Measurements from ENCODE around the gene KCNH1.

The KCNH1 gene

DNA sequence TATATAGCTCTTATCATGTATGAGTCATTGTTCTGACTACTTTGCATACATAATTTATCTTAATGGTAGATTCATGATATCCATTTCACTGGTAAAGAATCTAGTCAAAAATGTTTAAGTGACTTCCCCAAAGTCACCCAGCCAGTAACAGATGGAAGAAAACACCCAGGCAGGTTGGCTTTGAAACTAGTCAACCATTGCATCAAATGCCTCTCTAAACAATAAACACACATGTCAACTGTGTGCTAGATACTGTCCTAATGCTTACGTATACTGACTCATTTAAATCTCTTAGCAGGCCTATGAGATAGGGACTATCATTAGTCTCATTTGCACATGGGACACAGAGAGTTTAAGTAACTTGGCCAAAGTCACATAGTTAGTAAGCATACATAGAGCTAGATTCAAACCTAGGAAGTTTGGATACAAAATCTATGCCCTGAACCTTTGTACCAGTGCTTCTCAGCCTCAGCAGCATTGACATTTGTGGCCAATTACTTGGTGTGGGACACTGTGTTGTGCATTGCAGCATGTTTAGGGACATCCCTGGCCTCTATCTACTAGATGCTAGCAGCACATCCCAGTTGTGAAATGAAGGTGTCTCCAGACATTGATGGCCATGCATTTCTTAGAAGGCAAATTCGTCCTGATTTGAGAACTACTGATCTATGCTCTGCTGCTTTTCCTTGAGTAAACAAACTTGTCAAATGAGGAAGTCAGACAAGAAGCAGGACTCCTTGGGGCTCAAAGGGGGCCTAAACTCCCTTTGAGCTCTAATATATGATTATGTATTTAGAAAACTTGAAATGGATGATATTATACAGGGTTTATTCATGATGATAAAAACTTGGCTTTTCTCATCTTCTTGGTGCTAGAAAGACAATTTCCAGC, 316.3 kb downstream of the KCNH1 start:
- DNase-seq (ENCODE audit: low read depth), result no peak
- TF ChIP-seq, protein P1, sequence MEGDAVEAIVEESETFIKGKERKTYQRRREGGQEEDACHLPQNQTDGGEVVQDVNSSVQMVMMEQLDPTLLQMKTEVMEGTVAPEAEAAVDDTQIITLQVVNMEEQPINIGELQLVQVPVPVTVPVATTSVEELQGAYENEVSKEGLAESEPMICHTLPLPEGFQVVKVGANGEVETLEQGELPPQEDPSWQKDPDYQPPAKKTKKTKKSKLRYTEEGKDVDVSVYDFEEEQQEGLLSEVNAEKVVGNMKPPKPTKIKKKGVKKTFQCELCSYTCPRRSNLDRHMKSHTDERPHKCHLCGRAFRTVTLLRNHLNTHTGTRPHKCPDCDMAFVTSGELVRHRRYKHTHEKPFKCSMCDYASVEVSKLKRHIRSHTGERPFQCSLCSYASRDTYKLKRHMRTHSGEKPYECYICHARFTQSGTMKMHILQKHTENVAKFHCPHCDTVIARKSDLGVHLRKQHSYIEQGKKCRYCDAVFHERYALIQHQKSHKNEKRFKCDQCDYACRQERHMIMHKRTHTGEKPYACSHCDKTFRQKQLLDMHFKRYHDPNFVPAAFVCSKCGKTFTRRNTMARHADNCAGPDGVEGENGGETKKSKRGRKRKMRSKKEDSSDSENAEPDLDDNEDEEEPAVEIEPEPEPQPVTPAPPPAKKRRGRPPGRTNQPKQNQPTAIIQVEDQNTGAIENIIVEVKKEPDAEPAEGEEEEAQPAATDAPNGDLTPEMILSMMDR (conservative IDR thresholded peaks at IDR 0.05; ENCODE audit: control insufficient read depth, insufficient read depth, low read depth, low read length), result no peak
- no peak overlapping the region for H3K4me3 ChIP-seq (ENCODE audit: control insufficient read depth, low read depth, low read length)

DNA sequence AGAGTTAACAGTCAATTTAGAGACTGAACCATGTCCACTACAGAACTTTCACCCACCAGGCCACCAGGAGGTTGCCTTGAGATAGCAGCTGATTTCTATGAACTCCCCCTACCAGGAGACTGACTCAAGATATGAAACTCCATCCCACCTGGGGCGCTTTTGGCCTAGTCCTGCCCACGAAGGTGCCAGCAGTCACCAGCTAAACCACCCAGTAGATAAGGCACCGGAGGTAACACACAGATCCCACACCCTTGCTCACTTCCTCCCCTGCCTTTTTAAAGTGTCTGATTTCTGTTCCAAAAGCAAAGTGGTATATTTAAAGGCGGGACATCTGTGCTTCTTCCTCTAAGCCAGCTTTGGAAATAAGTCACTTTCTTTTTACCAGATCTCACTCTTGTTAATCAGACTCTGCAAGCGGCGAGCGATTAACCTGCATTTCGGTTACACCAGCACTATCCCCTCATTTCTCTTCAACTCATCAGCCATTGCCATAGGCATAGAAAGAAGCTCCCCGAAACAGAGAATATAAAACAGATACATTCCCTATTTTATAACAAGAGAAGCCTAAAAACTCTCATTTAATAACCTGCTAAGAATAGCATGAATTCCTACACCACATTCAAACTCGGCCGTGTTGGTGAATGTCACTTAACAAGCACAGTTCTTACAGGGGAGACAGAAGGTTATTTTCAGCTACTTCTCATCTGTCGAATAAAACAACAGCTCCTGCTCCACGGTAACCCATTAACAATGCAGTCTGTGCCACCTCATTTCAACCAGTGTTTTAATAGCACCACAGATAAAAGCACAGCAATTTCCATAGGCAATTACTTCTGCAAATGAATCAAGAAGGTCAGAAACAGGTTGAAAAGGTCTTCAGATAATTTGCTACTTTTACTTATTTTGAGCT, 318.1 kb downstream of the KCNH1 start:
- no peak overlapping the region for H3K4me3 ChIP-seq (ENCODE audit: control insufficient read depth, low read depth, low read length)
- TF ChIP-seq, protein P1 (conservative IDR thresholded peaks at IDR 0.05; ENCODE audit: control insufficient read depth, insufficient read depth, low read depth, low read length), result no peak
- DNase-seq (ENCODE audit: low read depth), result no peak

DNA sequence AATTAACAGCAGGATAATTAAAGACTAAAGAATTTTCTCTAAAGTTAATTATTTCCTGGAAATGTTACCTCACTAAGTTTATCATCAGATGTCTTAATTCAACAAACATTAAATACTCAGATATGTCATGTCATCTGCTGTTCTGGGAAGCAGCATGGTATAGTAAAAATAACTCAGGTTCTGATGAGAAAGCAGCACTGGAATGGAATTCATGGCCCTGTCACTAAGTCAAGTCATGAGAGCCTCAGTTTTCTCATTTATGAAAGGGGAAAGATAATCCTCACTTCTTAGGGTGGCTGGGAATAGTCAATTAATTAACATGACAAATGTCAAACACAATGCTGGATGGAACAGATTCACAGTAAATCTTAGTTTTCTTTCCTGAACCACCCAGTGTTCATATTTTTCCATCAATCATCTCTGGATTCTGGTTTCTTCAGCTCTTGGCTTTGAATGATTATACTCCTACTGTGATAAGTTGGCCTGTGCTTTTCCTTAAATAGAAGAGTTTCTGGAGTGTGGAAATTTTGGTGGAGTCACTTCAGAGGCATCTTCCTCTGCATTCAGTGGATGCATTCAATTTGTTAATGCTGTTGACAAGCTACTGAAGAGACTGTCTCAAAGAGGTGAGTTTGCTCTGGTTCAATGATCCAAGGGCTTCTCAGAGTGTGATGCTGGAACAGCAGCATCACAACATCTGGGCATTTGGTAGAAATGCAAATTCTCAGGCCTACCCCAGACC, 319.4 kb downstream of the KCNH1 start:
- no peak for DNase-seq (ENCODE audit: low read depth)
- TF ChIP-seq, protein P1 (conservative IDR thresholded peaks at IDR 0.05; ENCODE audit: control insufficient read depth, insufficient read depth, low read depth, low read length), result no peak
- no peak overlapping the region for H3K4me3 ChIP-seq (ENCODE audit: control insufficient read depth, low read depth, low read length)

DNA sequence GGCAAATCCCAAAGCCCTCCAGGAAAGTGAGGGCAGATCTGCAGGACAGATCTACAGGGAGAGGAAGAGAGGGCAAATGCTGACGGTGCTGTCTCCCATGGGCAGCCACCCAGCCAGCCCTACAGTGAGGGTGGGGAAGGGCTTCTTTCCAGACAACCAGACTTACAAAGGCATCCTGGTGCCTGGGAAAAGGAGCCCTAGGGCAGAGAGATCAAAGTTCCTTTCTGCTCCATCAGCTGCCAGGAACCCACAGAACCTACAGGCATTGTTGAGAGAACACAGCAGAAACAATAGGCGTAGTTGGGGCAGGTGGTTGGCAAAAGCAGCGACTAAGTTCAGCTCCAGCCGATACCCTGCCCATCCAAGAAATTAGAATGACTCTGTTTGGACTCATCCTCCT, 332.4 kb downstream of the KCNH1 start:
- no peak overlapping the region for H3K4me3 ChIP-seq (ENCODE audit: control insufficient read depth, low read depth, low read length)
- DNase-seq (ENCODE audit: low read depth), result no peak
- TF ChIP-seq, protein P1 (conservative IDR thresholded peaks at IDR 0.05; ENCODE audit: control insufficient read depth, insufficient read depth, low read depth, low read length), result no peak

DNA sequence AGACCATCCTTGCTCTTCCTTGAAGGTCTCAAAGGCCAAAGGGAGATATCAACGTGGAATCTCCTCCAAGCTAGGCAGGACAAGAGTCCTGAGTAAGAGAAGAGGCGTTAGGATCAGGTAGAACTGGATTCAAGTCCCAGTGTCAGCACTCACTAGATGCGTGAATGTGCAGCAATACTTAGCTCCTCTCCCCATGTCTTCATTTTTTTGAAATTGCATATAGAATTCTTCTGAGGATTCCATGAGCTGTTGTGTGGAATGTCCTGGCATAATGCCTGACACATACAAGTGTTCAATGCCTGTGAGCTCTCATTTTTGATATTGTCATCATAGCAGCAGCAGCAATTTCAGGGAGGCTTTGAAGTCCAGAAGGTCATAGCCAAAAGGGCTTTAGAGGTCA, 333.2 kb downstream of the KCNH1 start:
- no peak overlapping the region for H3K4me3 ChIP-seq (ENCODE audit: control insufficient read depth, low read depth, low read length)
- TF ChIP-seq, protein P1 (conservative IDR thresholded peaks at IDR 0.05; ENCODE audit: control insufficient read depth, insufficient read depth, low read depth, low read length), result no peak
- DNase-seq (ENCODE audit: low read depth), result no peak

DNA sequence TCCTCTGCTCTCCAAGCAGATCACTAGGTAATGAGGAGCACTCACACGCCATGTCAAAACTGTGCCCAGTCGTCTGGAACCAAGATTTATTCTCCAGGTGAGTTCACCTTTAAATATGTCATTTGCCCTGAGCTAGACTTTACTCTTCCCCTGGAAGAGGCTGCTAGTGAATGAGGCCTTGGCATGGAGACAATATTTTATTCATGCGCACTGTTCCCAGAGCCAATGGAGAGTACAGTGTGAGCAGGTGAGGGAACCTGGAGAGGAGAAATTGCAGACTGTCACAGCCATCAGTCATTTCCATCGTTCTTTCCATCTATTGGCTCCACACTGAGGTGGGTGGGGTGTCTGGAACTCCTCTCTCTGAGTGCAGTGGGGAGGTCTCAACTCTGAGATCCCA, 333.6 kb downstream of the KCNH1 start:
- TF ChIP-seq, protein P1 (conservative IDR thresholded peaks at IDR 0.05; ENCODE audit: control insufficient read depth, insufficient read depth, low read depth, low read length), result no peak

More for the DNA sequence above, 333.6 kb downstream of the KCNH1 start:
- H3K4me3 ChIP-seq (ENCODE audit: control insufficient read depth, low read depth, low read length), result no peak overlapping the region
- DNase-seq (ENCODE audit: low read depth), result no peak
